Erythroblast (primary cell): Measurements from ENCODE around the gene MEGF10.

Source experiments
- GATA1 ChIP-seq: IDR thresholded peaks from 2 replicates; pipeline ENCODE4 v1.6.1; 2011; ENCODE audit warnings: low read depth, mild to moderate bottlenecking, control low read depth, low read length, moderate library complexity
- POLR2A ChIP-seq: IDR thresholded peaks from 2 replicates; pipeline ENCODE4 v1.6.1; 2011; ENCODE audit warnings: mild to moderate bottlenecking, low read length

DNA sequence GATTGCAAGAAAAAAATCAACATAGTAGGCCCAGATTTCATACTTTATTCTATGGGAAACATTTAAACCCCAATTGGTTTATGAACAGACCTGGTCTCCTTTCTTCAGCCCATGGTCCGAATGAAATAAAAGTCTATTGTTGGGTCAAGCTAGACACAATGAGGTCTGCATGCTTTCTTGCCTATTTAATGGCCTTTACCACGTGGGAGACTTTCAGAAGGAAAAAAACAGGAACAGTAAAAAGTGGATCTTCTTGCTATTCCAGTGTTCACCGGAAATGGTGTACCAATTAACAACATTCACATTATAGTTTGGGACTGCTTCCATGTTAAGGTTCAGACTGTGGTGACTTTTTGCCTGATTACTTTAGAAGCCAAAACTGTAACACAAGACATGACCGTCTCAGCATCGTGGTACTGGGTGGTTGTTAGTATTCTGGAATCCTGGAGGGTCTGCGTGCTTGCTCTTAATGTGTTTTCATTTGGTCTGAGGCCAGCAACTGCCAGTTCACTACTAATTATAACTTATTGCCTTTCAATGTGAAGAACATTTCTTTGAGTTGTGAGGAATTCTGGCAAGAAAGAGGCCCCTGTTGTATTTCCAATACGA is 141.5 kb downstream of the MEGF10 start:
- TF ChIP-seq POLR2A (no peak), GATA1 (no peak)
